Skeletal muscle satellite cell (primary cell): ENCODE measurements around the gene LCN2.
"Not testable (repeated sequence)": the region's sequence is repeated elsewhere in the genome, so short reads cannot be mapped to it uniquely, and the experiment has no call there.

Experiments
- H3K27me3 ChIP-seq: 2 replicates; pipeline ENCODE4 v1.7.0; 2013; ENCODE audit warnings: low read length; ENCODE audit not compliant: control insufficient read depth, insufficient read depth
- H3K36me3 ChIP-seq: 2 replicates; pipeline ENCODE4 v1.7.0; 2013; ENCODE audit warnings: mild to moderate bottlenecking, control low read depth, low read length; ENCODE audit not compliant: insufficient read depth
- H3K4me1 ChIP-seq: 2 replicates; pipeline ENCODE4 v1.7.0; 2013; ENCODE audit warnings: low read length; ENCODE audit not compliant: control insufficient read depth, insufficient read depth
- H3K4me2 ChIP-seq: 2 replicates; pipeline ENCODE4 v1.7.0; 2013; ENCODE audit warnings: mild to moderate bottlenecking, low read length
- H3K4me3 ChIP-seq: 2 replicates; pipeline ENCODE4 v1.7.0; 2013; ENCODE audit warnings: low read length
- H3K9ac ChIP-seq: 2 replicates; pipeline ENCODE4 v1.7.0; 2013; ENCODE audit warnings: mild to moderate bottlenecking, low read depth, low read length, moderate library complexity
- H3K9me3 ChIP-seq: replicated peaks from 2 replicates; pipeline ENCODE4 v1.7.0; 2013; ENCODE audit warnings: mild to moderate bottlenecking, control low read depth, low read length

Gene LCN2

GRCh38 chr9:128124873-128125579 lies 24.2 kb upstream of the LCN2 start:
- Histone ChIP-seq H3K4me2 (peak overlapping the region; percentile 97), H3K9ac (no peak overlapping the region), H3K4me3 (no peak overlapping the region), H3K27me3 (no peaks in the 10 kb centered on the region), H3K9me3 (no peaks in the 10 kb centered on the region), H3K4me1 (peaks cover 15% of the 10 kb centered on the region), H3K36me3 (peaks cover 25% of the 10 kb centered on the region)

- peak overlapping the region; percentile 97 for H3K4me2 ChIP-seq
- peaks cover 25% of the 10 kb centered on the region for H3K36me3 ChIP-seq
- peaks cover 15% of the 10 kb centered on the region for H3K4me1 ChIP-seq
- H3K9ac ChIP-seq: no peak overlapping the region
- peak overlapping the region; percentile 40 for H3K4me3 ChIP-seq
- H3K9me3 ChIP-seq: no peaks in the 10 kb centered on the region
- H3K27me3 ChIP-seq: no peaks in the 10 kb centered on the region
Observed at GRCh38 chr9:128125580-128126354, 23.5 kb upstream of the LCN2 start.

GRCh38 chr9:128127568-128127989 lies 21.7 kb upstream of the LCN2 start, which contains the start of gene PTGES2:
Gene PTGES2, minus strand, starts transcription at chr9:128127729. Its CDS starts 12 bp downstream, at chr9:128127717.
- no peaks in the 10 kb centered on the region for H3K9me3 ChIP-seq
- peak within 1 kb of the TSS; percentile 97 for H3K4me2 ChIP-seq
- H3K9ac ChIP-seq: peak within 1 kb of the TSS; percentile 96
- H3K36me3 ChIP-seq: peaks cover 13% of the 10 kb centered on the region
- H3K27me3 ChIP-seq: peaks cover 15% of the 10 kb centered on the region
- H3K4me3 ChIP-seq: peak within 1 kb of the TSS; percentile 95
- H3K4me1 ChIP-seq: peaks cover 15% of the 10 kb centered on the region

GRCh38 chr9:128127990-128128835 lies 21.0 kb upstream of the LCN2 start:
- Histone ChIP-seq H3K4me3 (peak overlapping the region; percentile 95), H3K4me1 (peaks cover 15% of the 10 kb centered on the region), H3K4me2 (peak overlapping the region; percentile 97), H3K9ac (peak overlapping the region; percentile 96), H3K27me3 (peaks cover 21% of the 10 kb centered on the region), H3K9me3 (no peaks in the 10 kb centered on the region), H3K36me3 (peaks cover 12% of the 10 kb centered on the region)

GRCh38 chr9:128128836-128129590 lies 20.2 kb upstream of the LCN2 start:
- H3K4me2 ChIP-seq: peak overlapping the region; percentile 97
- peaks cover 29% of the 10 kb centered on the region for H3K27me3 ChIP-seq
- no peaks in the 10 kb centered on the region for H3K9me3 ChIP-seq
- H3K9ac ChIP-seq: peak overlapping the region; percentile 96
- H3K36me3 ChIP-seq: peaks cover 7% of the 10 kb centered on the region
- peaks cover 15% of the 10 kb centered on the region for H3K4me1 ChIP-seq
- H3K4me3 ChIP-seq: peak overlapping the region; percentile 95

- peaks cover 29% of the 10 kb centered on the region for H3K27me3 ChIP-seq
- H3K36me3 ChIP-seq, H3K4me2 ChIP-seq, H3K9me3 ChIP-seq, H3K9ac ChIP-seq, H3K4me3 ChIP-seq: not testable (repeated sequence)
- H3K4me1 ChIP-seq: peaks cover 15% of the 10 kb centered on the region
Observed at GRCh38 chr9:128129976-128130590, 19.2 kb upstream of the LCN2 start.

GRCh38 chr9:128130651-128131050 lies 18.6 kb upstream of the LCN2 start:
- H3K36me3 ChIP-seq, H3K9ac ChIP-seq, H3K4me2 ChIP-seq, H3K9me3 ChIP-seq, H3K4me3 ChIP-seq: not testable (repeated sequence)
- Histone ChIP-seq H3K4me1 (peaks cover 12% of the 10 kb centered on the region), H3K27me3 (peaks cover 29% of the 10 kb centered on the region)

- H3K9me3 ChIP-seq, H3K4me1 ChIP-seq, H3K4me2 ChIP-seq, H3K9ac ChIP-seq, H3K36me3 ChIP-seq, H3K4me3 ChIP-seq: not testable (repeated sequence)
- peaks cover 29% of the 10 kb centered on the region for H3K27me3 ChIP-seq
Observed at GRCh38 chr9:128131346-128131745, 17.9 kb upstream of the LCN2 start.

GRCh38 chr9:128132139-128132538 lies 17.1 kb upstream of the LCN2 start:
- H3K27me3 ChIP-seq: peaks cover 29% of the 10 kb centered on the region
- not testable (repeated sequence) for H3K4me2 ChIP-seq, H3K9me3 ChIP-seq, H3K9ac ChIP-seq, H3K4me3 ChIP-seq, H3K36me3 ChIP-seq, H3K4me1 ChIP-seq

GRCh38 chr9:128135561-128135960 lies 13.7 kb upstream of the LCN2 start:
- H3K4me2 ChIP-seq, H3K9ac ChIP-seq, H3K4me3 ChIP-seq, H3K9me3 ChIP-seq, H3K36me3 ChIP-seq, H3K4me1 ChIP-seq: not testable (repeated sequence)
- peaks cover 29% of the 10 kb centered on the region for H3K27me3 ChIP-seq
